Activated CD8-positive, alpha-beta memory T cell treated with anti-CD3 and anti-CD28 coated beads for 48 hours (primary cell): Measurements from ENCODE around the gene GNB3.
"Not testable (repeated sequence)": the region's sequence is repeated elsewhere in the genome, so short reads cannot be mapped to it uniquely, and the experiment has no call there.

ENCODE experiments used
- DNase-seq, 3 experiments: peaks; one replicate each; pipeline ENCODE4 v3.0.0-alpha.2; 2020; ENCODE audit warnings: low read depth in 2 of 3, low spot score in 2 of 3

Gene GNB3

GRCh38 chr12:6874015-6874368 is 33.3 kb downstream of the GNB3 start:
- not testable (repeated sequence) for DNase-seq

- DNase-seq, result not testable (repeated sequence)
These were observed 39.1 kb downstream of the GNB3 start for GRCh38 chr12:6879824-6880223.

GRCh38 chr12:6883252-6883651 is 42.5 kb downstream of the GNB3 start:
- no peak for DNase-seq

- DNase-seq, result no peak
These were observed 43.0 kb downstream of the GNB3 start for GRCh38 chr12:6883683-6884082.

- DNase-seq, result no peak
These were observed 43.8 kb downstream of the GNB3 start for GRCh38 chr12:6884539-6884938.

GRCh38 chr12:6886206-6886999 is 45.7 kb downstream of the GNB3 start:
- DNase-seq, result not testable (repeated sequence)

- DNase-seq, result no peak
These were observed 46.7 kb downstream of the GNB3 start for GRCh38 chr12:6887460-6887859.

GRCh38 chr12:6888360-6888759 is 47.6 kb downstream of the GNB3 start:
- DNase-seq, result no peak

- DNase-seq, result not testable (repeated sequence)
These were observed 48.1 kb downstream of the GNB3 start for GRCh38 chr12:6888794-6889193.

- not testable (repeated sequence) for DNase-seq
These were observed 49.2 kb downstream of the GNB3 start for GRCh38 chr12:6889775-6890573.

GRCh38 chr12:6890789-6891645 is 50.3 kb downstream of the GNB3 start:
- peak; percentile 93 to 98 (median 97) for DNase-seq

- DNase-seq, result no peak
These were observed 50.9 kb downstream of the GNB3 start for GRCh38 chr12:6891646-6892001.

- DNase-seq, result not testable (repeated sequence)
These were observed 52.0 kb downstream of the GNB3 start for GRCh38 chr12:6892683-6893082.

GRCh38 chr12:6894321-6894720 is 53.6 kb downstream of the GNB3 start:
- DNase-seq, result no peak
